Mesothelial cell of epicardium (in vitro differentiated cells): Measurements from ENCODE around the gene DNAI1. TPM values are rescaled to one million over a fixed set of nuclear protein-coding genes. Genes with fewer than 3 reads are reported as not detected.

Source experiments
- DNase-seq, 2 experiments: peaks; one replicate each; pipeline ENCODE4 v3.0.0; 2021; ENCODE audit warnings: low spot score in 2 of 2; ENCODE audit not compliant: unreplicated experiment in 2 of 2
- H3K27ac Mint-ChIP-seq: 2 replicates; pipeline ENCODE4 v1.8.0; 2021; ENCODE audit warnings: mixed read lengths
- H3K27me3 Mint-ChIP-seq: 2 replicates; pipeline ENCODE4 v1.8.0; 2021; ENCODE audit warnings: low read depth, mixed read lengths
- H3K36me3 Mint-ChIP-seq: 2 replicates; pipeline ENCODE4 v1.8.0; 2021; ENCODE audit warnings: mixed read lengths
- H3K4me1 Mint-ChIP-seq: 2 replicates; pipeline ENCODE4 v1.8.0; 2021; ENCODE audit warnings: mixed read lengths
- H3K4me3 Mint-ChIP-seq: 2 replicates; pipeline ENCODE4 v1.8.0; 2021; ENCODE audit warnings: mild to moderate bottlenecking, moderate library complexity, mixed read lengths
- H3K9me3 Mint-ChIP-seq: 2 replicates; pipeline ENCODE4 v1.8.0; 2021; ENCODE audit warnings: mixed read lengths
- CTCF ChIP-seq: fragments of 200-600 bp; sonication (generic); IDR thresholded peaks from one replicate; pipeline ENCODE4 v1.5.0; 2021; ENCODE audit warnings: antibody characterized with exemption; ENCODE audit not compliant: unreplicated experiment
- total RNA-seq: library from RNA; stranded (reverse); gene quantifications from 3 replicates; pipeline ENCODE4 v1.2.1, GENCODE V29; 2021

The DNAI1 gene
- total RNA-seq, 1 donor from 2014 or later: not detected

GRCh38 chr9:34443976-34444375, 14.6 kb upstream of the DNAI1 start:
- Mint-ChIP-seq H3K36me3 (no peaks in the 10 kb centered on the region), H3K27ac (no peak overlapping the region), H3K9me3 (no peaks in the 10 kb centered on the region), H3K27me3 (no peaks in the 10 kb centered on the region), H3K4me1 (peaks cover 7% of the 10 kb centered on the region), H3K4me3 (no peak overlapping the region)
- no peak for TF ChIP-seq CTCF
- DNase-seq: no peak

- Mint-ChIP-seq H3K4me3 (no peak overlapping the region), H3K9me3 (no peaks in the 10 kb centered on the region), H3K27ac (no peak overlapping the region), H3K36me3 (no peaks in the 10 kb centered on the region), H3K4me1 (peaks cover under 1% of the 10 kb centered on the region), H3K27me3 (no peaks in the 10 kb centered on the region)
- no peak for TF ChIP-seq CTCF
- no peak for DNase-seq
Observed at GRCh38 chr9:34446468-34446891, 12.1 kb upstream of the DNAI1 start.

- H3K9me3 Mint-ChIP-seq: no peaks in the 10 kb centered on the region
- H3K4me3 Mint-ChIP-seq: no peak overlapping the region
- DNase-seq: no peak
- no peak overlapping the region for H3K27ac Mint-ChIP-seq
- H3K27me3 Mint-ChIP-seq: no peaks in the 10 kb centered on the region
- H3K36me3 Mint-ChIP-seq: no peaks in the 10 kb centered on the region
- no peak for TF ChIP-seq CTCF
- no peaks in the 10 kb centered on the region for H3K4me1 Mint-ChIP-seq
Observed at GRCh38 chr9:34446951-34447350, 11.7 kb upstream of the DNAI1 start.

GRCh38 chr9:34450644-34451043, 8.0 kb upstream of the DNAI1 start:
- no peak for DNase-seq
- Mint-ChIP-seq H3K9me3 (no peaks in the 10 kb centered on the region), H3K36me3 (no peaks in the 10 kb centered on the region), H3K27ac (no peak overlapping the region), H3K4me1 (no peaks in the 10 kb centered on the region), H3K4me3 (no peak overlapping the region), H3K27me3 (no peaks in the 10 kb centered on the region)
- no peak for TF ChIP-seq CTCF

- no peak for DNase-seq
- Mint-ChIP-seq H3K9me3 (no peaks in the 10 kb centered on the region), H3K4me1 (no peaks in the 10 kb centered on the region), H3K27me3 (no peaks in the 10 kb centered on the region), H3K4me3 (no peak overlapping the region), H3K36me3 (no peaks in the 10 kb centered on the region), H3K27ac (no peak overlapping the region)
- no peak for TF ChIP-seq CTCF
Observed at GRCh38 chr9:34451135-34451534, 7.5 kb upstream of the DNAI1 start.

GRCh38 chr9:34451545-34451944, 7.1 kb upstream of the DNAI1 start:
- Mint-ChIP-seq H3K4me1 (peaks cover 2% of the 10 kb centered on the region), H3K27me3 (no peaks in the 10 kb centered on the region), H3K27ac (no peak overlapping the region), H3K4me3 (no peak overlapping the region), H3K36me3 (no peaks in the 10 kb centered on the region), H3K9me3 (no peaks in the 10 kb centered on the region)
- no peak for TF ChIP-seq CTCF
- DNase-seq: no peak
